Vagina (tissue), 2 donors: Measurements from ENCODE around the gene TMEM203.

Experiments
- POLR2A ChIP-seq, 2 donors: fragments of 450-650 bp; IDR thresholded peaks; one replicate each; pipeline ENCODE4 v1.6.1; 2017; ENCODE audit warnings: antibody characterized with exemption in 2 of 2, mild to moderate bottlenecking in 2 of 2, moderate library complexity in 2 of 2
- POLR2AphosphoS5 ChIP-seq, 2 donors: sonication (generic); formaldehyde crosslinking; IDR thresholded peaks; one replicate each; pipeline ENCODE4 v1.9.0; 2017; ENCODE audit warnings: antibody characterized with exemption in 2 of 2, mild to moderate bottlenecking in 2 of 2, low read depth in 1 of 2; ENCODE audit not compliant: insufficient read depth in 1 of 2
- TF ChIP-seq, protein P1 (sequence below), 3 experiments: fragments of 450-650 bp in 2 of 3; fragments of 200-600 bp in 1 of 3; sonication (generic) in 1 of 3; IDR thresholded peaks; one replicate each; pipeline ENCODE4 v1.5.1; 2017 to 2019; ENCODE audit warnings: antibody characterized with exemption in 3 of 3, mild to moderate bottlenecking in 2 of 3, moderate library complexity in 2 of 3

- TF ChIP-seq, protein P1, sequence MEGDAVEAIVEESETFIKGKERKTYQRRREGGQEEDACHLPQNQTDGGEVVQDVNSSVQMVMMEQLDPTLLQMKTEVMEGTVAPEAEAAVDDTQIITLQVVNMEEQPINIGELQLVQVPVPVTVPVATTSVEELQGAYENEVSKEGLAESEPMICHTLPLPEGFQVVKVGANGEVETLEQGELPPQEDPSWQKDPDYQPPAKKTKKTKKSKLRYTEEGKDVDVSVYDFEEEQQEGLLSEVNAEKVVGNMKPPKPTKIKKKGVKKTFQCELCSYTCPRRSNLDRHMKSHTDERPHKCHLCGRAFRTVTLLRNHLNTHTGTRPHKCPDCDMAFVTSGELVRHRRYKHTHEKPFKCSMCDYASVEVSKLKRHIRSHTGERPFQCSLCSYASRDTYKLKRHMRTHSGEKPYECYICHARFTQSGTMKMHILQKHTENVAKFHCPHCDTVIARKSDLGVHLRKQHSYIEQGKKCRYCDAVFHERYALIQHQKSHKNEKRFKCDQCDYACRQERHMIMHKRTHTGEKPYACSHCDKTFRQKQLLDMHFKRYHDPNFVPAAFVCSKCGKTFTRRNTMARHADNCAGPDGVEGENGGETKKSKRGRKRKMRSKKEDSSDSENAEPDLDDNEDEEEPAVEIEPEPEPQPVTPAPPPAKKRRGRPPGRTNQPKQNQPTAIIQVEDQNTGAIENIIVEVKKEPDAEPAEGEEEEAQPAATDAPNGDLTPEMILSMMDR (IDR thresholded peaks at IDR 0.05) = no peak
- TF ChIP-seq POLR2A (IDR thresholded peaks at IDR 0.05) (no peak), POLR2AphosphoS5 (IDR thresholded peaks at IDR 0.05; ENCODE audit: insufficient read depth in 1 of 2, low read depth in 1 of 2) (no peak)
These were observed 9.9 kb upstream of the TMEM203 start for GRCh38 chr9:137215196-137215986.
